ENCODE results near the gene CEPT1. TPM values are rescaled to one million over a fixed set of nuclear protein-coding genes. Genes with fewer than 3 reads are reported as not detected.

CEPT1 gene
- total and polyA plus RNA-seq, 8 donors = 8.5 to 23.8 (median 13.1) TPM

GRCh38 chr1:111141245-111142220 is 1.5 kb downstream of the CEPT1 start:
- FAIRE-seq (no peak), DNase-seq (no peak), ATAC-seq (no peak)
- TF ChIP-seq CTCF (IDR thresholded peaks at IDR 0.05) = no peak
- Histone ChIP-seq H3K4me3 (peak overlapping the region in 1 of 4 donors; percentile 93), H3K4me1 (peaks cover 8 to 31% (median 23%) of the 10 kb centered on the region in 3 donors), H3K27me3 (no peaks in the 10 kb centered on the region), H3K27ac (no peak overlapping the region), H3K36me3 (no peaks in the 10 kb centered on the region), H3K9me3 (no peaks in the 10 kb centered on the region)
- WGBS, 2 donors = 23 to 29% methylated on average over 5 of the region's 5 CpGs
- intact Hi-C loops (cut with DNase I) = no loop called here

GRCh38 chr1:111142356-111142975 is 2.4 kb downstream of the CEPT1 start:
- intact Hi-C loops (cut with DNase I) = no loop called here
- 51 to 55% methylated on average over 5 of the region's 5 CpGs for WGBS, 2 donors

GRCh38 chr1:111145542-111145941 is 5.5 kb downstream of the CEPT1 start:
- H3K4me3 ChIP-seq = no peak overlapping the region
- intact Hi-C loops (cut with DNase I) = no loop called here
- no peaks in the 10 kb centered on the region for H3K27me3 ChIP-seq
- no peaks in the 10 kb centered on the region for H3K9me3 ChIP-seq
- H3K4me1 ChIP-seq = peaks cover 4 to 30% (median 16%) of the 10 kb centered on the region in 3 donors
- no peak for TF ChIP-seq CTCF (IDR thresholded peaks at IDR 0.05)
- 87 to 91% methylated on average over 2 of the region's 2 CpGs for WGBS, 2 donors
- H3K27ac ChIP-seq = no peak overlapping the region
- FAIRE-seq (no peak), DNase-seq (no peak), ATAC-seq (no peak)
- H3K36me3 ChIP-seq = peaks cover 0 to 6% (median 0%) of the 10 kb centered on the region in 3 donors

More at GRCh38 chr1:111142356-111142975, 2.4 kb downstream of the CEPT1 start:
- FAIRE-seq = no peak
- ATAC-seq = no peak
- no peak for TF ChIP-seq CTCF (IDR thresholded peaks at IDR 0.05)
- H3K27me3 ChIP-seq = no peaks in the 10 kb centered on the region
- no peaks in the 10 kb centered on the region for H3K36me3 ChIP-seq
- no peak for DNase-seq
- H3K4me1 ChIP-seq = peaks cover 8 to 33% (median 23%) of the 10 kb centered on the region in 3 donors
- H3K4me3 ChIP-seq = no peak overlapping the region
- H3K9me3 ChIP-seq = no peaks in the 10 kb centered on the region
- H3K27ac ChIP-seq = no peak overlapping the region

- ATAC-seq (no peak), FAIRE-seq (no peak), DNase-seq (no peak)
- H3K27ac ChIP-seq = no peak overlapping the region
- H3K9me3 ChIP-seq = no peaks in the 10 kb centered on the region
- peaks cover 4 to 28% (median 13%) of the 10 kb centered on the region in 3 donors for H3K4me1 ChIP-seq
- no peak for TF ChIP-seq CTCF (IDR thresholded peaks at IDR 0.05)
- H3K4me3 ChIP-seq = no peak overlapping the region
- no peaks in the 10 kb centered on the region for H3K27me3 ChIP-seq
- intact Hi-C loops (cut with DNase I) = no loop called here
- peaks cover 0 to 6% (median 0%) of the 10 kb centered on the region in 3 donors for H3K36me3 ChIP-seq
These were observed 6.1 kb downstream of the CEPT1 start for GRCh38 chr1:111145963-111146768.
